ENCODE results near the gene MCF2L2. TPM values are rescaled to one million over a fixed set of nuclear protein-coding genes. Genes with fewer than 3 reads are reported as not detected.
A peak's percentile ranks its signal among the peaks of the same experiment; 100 is the strongest.

Gene MCF2L2
- total RNA-seq, 4 donors from 2014 or later = 0.59 to 4.1 (median 1.7) TPM

DNA sequence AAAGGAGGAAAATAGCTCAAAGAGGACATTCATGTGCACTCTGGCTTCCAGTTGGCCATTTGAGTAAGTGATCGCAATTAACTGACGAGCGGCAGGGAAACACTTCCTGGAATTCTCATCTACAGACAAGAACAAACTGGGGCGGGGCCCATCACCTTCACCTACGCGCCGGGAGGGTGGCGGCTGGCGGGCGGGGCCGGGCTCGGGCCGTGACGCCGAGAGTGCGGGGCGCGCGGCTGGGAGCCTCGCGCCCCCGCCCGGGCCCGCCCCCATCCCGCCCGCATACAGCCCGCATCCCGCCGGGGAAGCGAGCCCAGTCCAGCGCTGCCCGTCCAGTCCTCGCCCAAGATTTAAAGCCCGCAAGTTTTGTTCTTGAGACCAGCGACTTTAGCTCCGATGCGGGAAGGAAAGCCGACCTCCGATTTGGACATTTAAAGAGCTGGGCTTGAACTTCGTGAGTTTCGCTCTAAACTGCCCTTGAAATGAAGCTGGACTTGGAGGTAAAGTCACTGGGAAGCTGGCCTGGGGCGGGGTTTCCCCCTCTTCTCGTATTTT lies 175.4 kb downstream of the MCF2L2 start, which contains the start of gene B3GNT5:
TSS of gene B3GNT5 (plus strand) at position 281 of the 555 bp plus-strand sequence. CDS start 16,546 bp downstream, outside the sequence.
- intact Hi-C loops (cut with DNase I; ENCODE audit: low total_unique reads) = no loop called here
- Histone ChIP-seq H3K27ac (peak within 1 kb of the TSS; percentile 84 to 97), H3K9me3 (no peaks in the 10 kb centered on the region), H3K36me3 (no peaks in the 10 kb centered on the region), H3K4me1 (no peaks in the 10 kb centered on the region), H3K27me3 (no peaks in the 10 kb centered on the region), H3K4me3 (peak within 1 kb of the TSS; percentile 52 to 98)
- TF ChIP-seq, protein P1, sequence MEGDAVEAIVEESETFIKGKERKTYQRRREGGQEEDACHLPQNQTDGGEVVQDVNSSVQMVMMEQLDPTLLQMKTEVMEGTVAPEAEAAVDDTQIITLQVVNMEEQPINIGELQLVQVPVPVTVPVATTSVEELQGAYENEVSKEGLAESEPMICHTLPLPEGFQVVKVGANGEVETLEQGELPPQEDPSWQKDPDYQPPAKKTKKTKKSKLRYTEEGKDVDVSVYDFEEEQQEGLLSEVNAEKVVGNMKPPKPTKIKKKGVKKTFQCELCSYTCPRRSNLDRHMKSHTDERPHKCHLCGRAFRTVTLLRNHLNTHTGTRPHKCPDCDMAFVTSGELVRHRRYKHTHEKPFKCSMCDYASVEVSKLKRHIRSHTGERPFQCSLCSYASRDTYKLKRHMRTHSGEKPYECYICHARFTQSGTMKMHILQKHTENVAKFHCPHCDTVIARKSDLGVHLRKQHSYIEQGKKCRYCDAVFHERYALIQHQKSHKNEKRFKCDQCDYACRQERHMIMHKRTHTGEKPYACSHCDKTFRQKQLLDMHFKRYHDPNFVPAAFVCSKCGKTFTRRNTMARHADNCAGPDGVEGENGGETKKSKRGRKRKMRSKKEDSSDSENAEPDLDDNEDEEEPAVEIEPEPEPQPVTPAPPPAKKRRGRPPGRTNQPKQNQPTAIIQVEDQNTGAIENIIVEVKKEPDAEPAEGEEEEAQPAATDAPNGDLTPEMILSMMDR (IDR thresholded peaks at IDR 0.05) = no peak
- no peak for TF ChIP-seq POLR2A (IDR thresholded peaks at IDR 0.05)
- DNase-seq = peak; percentile 30 to 49

DNA sequence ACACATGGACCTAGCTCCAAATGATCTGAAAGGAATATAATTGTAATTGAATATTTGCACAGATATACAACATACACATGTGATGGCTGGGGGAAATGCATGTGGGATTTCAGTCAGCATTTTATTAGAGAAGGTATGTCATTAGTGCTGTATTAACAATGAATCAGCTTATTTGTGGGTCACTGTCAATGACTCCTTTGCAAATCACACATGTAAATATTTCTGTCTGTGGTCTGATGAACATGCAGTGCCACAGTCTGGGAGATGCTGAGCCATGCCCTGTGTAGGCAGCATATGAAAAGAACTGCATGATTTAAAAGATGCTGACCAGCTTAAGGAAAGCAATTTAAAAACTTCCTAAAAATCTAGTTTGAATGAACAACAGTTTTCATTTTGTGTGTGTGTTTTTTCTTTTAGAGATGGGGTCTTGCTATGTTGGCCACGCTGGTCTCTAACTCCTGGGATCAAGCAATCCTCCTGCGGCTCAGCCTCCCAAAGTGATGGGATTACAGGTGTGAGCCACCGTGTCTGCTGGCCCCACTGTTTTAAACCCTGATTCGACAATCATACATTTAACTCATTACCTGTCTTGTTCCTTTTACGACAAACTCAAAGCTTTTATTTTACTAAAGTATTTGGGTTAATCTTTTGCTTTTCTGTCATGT lies 176.2 kb downstream of the MCF2L2 start:
- TF ChIP-seq, protein P1 (IDR thresholded peaks at IDR 0.05) = no peak
- TF ChIP-seq POLR2A (IDR thresholded peaks at IDR 0.05) = no peak
- no peak for DNase-seq
- Histone ChIP-seq H3K4me1 (no peaks in the 10 kb centered on the region), H3K27me3 (no peaks in the 10 kb centered on the region), H3K27ac (no peak overlapping the region), H3K4me3 (peak overlapping the region in 1 of 2 donors; percentile 98), H3K36me3 (no peaks in the 10 kb centered on the region), H3K9me3 (no peaks in the 10 kb centered on the region)
- intact Hi-C loops (cut with DNase I; ENCODE audit: low total_unique reads) = no loop called here

DNA sequence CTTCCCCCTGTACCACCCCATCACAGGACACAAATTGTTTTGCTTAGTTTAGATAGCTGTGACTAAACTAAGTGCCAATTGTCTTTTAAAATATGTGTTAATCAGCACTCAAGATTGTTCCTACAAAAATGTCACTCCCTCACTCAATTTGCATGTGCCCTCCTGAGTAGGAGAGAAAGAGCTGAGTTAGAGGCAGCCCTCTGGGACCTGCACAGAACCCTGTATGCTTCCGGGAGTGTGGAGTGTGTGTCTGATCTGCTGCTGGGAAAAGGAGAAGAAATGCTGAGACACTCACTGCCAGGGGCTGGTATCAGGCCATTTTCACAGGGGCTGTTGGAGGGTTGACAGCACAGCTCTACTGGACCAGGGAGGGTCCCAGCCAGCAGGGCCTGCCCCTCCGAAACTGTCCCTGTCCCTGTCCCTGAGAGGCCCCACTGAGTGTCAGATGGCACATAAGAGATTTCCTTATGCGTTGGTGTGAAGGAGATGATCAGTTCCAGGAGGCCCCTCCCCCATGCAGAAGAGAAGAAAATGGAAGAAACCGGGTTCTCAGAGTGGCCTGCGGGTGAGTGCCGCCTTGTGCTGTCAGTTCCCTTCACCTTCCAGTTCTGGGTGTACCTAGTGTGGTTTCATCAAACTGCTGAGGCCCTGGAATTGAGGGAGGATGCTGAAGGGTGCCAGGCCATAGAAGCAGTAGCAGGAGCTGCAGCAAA lies 179.3 kb downstream of the MCF2L2 start:
- no peaks in the 10 kb centered on the region for H3K9me3 ChIP-seq
- H3K27ac ChIP-seq = no peak overlapping the region
- DNase-seq = no peak
- no peak overlapping the region for H3K4me3 ChIP-seq
- H3K36me3 ChIP-seq = no peaks in the 10 kb centered on the region
- TF ChIP-seq, protein P1 (IDR thresholded peaks at IDR 0.05) = no peak
- intact Hi-C loops (cut with DNase I; ENCODE audit: low total_unique reads) = no loop called here
- no peaks in the 10 kb centered on the region for H3K4me1 ChIP-seq
- H3K27me3 ChIP-seq = no peaks in the 10 kb centered on the region

DNA sequence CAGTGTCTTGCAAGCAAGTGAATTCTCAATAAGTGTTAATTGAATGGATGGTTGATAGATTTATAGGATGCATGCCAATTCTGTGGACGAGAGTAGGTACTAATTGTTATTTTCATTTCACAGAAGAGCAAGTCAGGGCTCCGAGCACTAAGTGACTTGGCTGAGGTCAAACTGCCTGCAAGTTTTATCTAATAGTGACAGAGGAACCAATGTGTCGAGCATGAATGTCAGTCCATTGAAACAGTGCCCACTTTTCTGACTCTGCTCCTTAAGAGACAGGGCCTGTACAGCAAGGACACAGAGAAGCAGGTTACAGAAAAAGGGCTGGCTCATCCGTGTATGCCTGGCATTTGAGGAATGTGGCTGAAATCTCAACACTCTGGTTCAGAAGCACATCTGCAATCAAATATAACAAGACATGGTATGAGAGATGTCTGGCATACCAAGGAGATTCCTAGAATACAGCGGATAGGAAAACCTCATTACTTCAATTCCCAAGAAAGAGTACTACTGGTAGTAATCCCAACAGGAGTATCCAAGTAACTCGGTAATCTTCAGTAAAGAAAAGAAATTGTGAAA lies 181.3 kb downstream of the MCF2L2 start:
- TF ChIP-seq POLR2A (IDR thresholded peaks at IDR 0.05) = no peak
- TF ChIP-seq, protein P1 (IDR thresholded peaks at IDR 0.05) = no peak
- DNase-seq = no peak
- H3K4me3 ChIP-seq = no peak overlapping the region
- no peaks in the 10 kb centered on the region for H3K27me3 ChIP-seq
- H3K27ac ChIP-seq = no peak overlapping the region
- H3K4me1 ChIP-seq = no peaks in the 10 kb centered on the region
- H3K9me3 ChIP-seq = no peaks in the 10 kb centered on the region
- intact Hi-C loops (cut with DNase I; ENCODE audit: low total_unique reads) = no loop called here
- no peaks in the 10 kb centered on the region for H3K36me3 ChIP-seq

Data from uterus (tissue), 4 donors.